GM18870 (cell line): ENCODE data around the gene TNS2.
A peak's percentile ranks its signal among the peaks of the same experiment; 100 is the strongest.
"Not testable (repeated sequence)": the region's sequence is repeated elsewhere in the genome, so short reads cannot be mapped to it uniquely, and the experiment has no call there.

Source experiments
- ATAC-seq: cut with Tn5 transposase; IDR thresholded peaks from one replicate; pipeline ENCODE4 v1.9.1; 2021; ENCODE audit warnings: moderate library complexity; ENCODE audit not compliant: unreplicated experiment

TNS2 gene

DNA sequence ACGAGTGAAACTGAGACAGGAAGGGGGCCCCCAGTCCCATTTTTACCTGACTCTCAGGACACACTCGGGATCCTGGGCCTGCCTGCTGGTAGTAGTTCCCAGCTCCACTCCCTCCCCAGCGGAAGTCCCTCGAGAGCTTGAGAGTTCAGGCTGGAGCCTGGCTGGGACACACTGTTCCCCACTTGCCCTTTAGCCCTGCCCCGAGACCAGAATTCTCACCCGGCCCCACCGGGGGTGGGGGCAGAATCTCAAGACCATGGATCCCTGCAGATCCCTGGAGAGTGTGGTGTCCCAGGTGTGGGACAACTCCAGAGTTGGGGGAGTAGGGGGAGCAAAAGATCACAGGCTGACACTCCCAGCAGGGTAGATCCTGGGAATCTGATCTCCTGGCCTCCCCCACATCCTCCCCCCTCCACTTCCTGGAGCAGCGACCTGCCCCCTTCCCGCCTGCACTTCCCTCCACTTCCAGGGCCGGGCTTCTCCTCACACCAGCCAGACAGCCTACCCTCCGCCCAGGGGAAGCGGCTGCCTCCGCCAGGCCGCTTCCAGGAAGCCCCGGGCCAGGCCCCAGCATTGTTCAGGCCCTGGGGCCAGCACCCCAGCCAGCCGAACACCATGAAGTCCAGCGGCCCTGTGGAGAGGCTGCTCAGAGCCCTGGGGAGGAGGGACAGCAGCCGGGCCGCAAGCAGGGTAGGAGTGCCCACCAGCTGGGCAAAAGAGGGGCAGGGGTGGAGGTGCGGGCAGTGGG, at the start of gene TNS2:
TNS2 (plus strand) TSS at position 495 of the 748 bp plus-strand sequence; CDS start at position 616, 121 bp downstream.
- ATAC-seq: no peak

- ATAC-seq: no peak
These were observed 45.7 kb upstream of the TNS2 start for GRCh38 chr12:53004178-53004577.

- ATAC-seq: no peak
These were observed 45.3 kb upstream of the TNS2 start for GRCh38 chr12:53004582-53004981.

DNA sequence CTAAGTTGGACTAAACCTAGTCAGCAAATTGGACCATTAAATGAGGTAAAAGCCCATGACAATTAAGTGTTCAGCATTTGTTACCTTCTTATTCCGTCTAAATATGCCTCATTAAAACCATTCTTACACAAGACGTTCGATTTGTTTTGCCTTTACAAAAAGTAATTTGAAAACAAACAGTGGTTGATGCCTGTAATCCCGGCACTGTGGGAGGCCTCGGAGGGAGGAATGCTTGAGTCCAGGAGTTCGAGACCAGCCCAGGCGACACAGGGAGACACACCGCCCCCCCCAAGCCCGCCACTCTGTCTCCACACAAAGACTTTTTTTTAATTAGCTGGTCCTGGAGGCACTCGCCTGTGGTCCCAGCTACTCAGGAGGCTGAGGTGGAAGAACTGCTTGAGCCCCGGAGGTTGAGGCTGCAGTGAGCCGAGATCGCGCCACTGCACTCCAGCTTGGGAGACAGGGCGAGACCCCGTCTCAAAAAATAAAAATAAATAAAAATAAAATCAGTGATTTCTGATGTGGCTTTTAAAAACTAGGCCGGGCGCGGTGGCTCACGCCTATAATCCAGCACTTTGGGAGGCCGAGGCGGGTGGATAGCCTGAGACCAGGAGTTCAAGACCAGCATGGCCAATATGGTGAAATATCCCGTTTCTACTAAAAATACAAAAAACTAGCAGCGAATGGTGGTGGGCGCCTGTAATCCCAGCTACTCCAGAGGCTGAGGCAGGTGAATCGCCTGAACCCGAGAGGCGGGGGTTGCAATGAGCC, 44.5 kb upstream of the TNS2 start:
- no peak for ATAC-seq

- peak; percentile 74 for ATAC-seq
These were observed 43.7 kb upstream of the TNS2 start, which contains the start of gene EIF4B for GRCh38 chr12:53005986-53006809. EIF4B (plus strand) TSS chr12:53006456; CDS start chr12:53006484, 28 bp downstream.

GRCh38 chr12:53006810-53007309, 43.0 kb upstream of the TNS2 start:
- ATAC-seq: no peak

DNA sequence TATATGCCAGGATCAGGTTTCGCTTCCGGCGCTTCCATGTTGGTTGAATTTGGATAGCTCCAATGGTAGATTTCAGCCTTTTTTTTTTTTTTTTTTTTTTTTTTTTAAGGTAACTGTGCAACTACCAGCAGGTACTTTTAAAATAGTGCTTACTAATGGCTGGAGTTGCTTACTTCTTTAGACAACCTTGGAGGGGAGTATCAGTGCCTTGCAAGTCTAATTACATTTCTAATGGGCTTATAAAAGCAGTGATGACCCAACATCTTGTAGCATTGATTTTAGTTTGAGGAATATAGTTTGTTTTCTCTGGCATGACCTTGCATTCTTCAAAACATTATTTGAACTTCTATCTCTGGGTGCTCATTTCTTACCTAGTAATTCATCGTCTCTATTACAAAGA, 42.5 kb upstream of the TNS2 start:
- no peak for ATAC-seq

DNA sequence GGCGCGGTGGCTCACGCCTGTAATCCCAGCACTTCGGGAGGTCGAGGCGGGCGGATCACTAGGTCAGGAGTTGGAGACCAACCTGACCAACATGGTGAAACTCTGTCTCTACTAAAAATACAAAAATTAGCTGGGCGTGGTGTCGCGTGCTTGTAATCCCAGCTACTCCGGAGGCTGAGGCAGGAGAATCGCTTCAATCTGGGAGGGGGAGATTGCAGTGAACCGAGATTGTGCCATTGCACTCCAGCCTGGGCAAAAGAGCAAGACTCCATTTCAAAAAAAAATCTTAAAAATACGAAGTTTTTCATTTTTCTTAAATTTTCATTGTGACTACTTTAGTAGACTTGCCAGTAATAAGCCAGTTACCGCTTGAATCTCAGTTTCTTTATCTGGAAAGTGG, 41.1 kb upstream of the TNS2 start:
- not testable (repeated sequence) for ATAC-seq

DNA sequence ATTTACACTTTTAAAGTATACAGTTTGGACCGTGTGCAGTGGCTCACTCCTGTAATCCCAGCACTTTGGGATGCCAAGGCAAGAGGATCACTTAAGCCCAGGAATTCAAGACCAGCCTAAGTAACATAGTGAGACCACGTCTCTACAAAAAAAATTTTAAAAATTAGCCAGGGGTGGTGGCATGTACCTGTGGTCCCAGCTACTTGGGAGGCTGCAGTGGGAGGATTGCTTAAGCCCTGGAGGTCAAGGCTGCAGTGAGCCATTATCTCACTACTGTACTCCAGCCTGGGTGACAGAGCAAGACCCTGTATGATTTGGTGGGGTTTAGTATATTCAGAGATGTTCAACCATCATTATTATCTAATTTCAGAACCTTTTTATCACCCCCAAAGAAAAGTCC, 38.9 kb upstream of the TNS2 start:
- ATAC-seq: no peak

DNA sequence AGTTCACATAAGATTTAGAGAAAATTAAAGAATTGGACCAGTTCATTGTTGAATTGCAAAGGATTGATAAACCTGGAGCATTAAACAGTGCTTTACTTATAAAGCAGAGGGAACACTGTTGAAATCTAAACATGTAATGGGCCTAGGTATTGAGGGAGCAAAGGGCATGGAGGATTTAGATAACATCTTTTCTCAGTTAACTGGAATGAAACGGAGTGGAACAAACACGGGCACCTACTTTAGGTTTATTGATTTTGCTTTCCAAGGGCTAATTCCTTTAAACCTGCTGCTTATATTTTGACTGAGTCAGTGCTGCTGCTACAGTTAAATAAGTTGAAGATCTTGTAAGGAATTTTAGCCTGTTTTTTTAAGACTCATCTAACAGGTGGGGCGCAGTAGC, 38.0 kb upstream of the TNS2 start:
- no peak for ATAC-seq

DNA sequence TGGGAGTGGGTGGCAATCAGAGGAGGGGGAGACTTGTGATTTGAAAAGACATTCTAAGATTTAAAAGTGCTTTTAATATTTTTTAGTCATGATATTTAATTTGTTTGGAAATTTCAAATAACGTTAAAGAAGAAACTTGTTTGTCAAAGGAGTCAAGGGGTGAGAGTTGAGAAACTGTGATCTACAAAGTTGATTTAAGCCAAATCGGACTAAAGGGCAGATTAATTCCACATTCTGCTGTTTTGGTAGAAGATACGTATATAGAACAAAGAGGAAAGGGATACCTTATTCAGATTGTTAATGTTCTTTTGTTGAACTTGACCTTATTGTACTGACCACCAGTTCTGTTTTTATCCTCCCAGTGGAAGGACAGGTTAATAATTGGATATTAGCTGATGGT, 36.9 kb upstream of the TNS2 start:
- ATAC-seq: no peak

- no peak for ATAC-seq
These were observed 35.2 kb upstream of the TNS2 start for GRCh38 chr12:53014709-53015108.

DNA sequence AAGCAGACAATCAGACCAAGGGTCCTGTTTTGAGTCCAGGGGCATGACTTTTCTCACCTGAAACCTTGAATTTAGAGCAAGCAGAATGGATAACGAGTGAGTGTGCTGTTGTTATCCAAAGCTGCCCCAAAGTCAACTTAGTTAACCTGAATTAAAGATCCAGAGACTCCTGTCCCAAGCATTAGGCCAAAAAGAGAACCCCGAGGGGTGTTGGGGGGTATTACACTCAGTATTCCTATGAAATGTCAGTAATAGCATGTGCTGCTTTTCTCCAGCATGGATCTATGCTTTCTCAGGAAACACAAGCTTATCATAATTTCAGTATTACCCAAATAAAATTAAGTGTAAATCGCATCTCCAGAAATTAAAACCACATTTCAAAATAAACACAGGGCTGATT, 24.6 kb upstream of the TNS2 start:
- ATAC-seq: no peak

DNA sequence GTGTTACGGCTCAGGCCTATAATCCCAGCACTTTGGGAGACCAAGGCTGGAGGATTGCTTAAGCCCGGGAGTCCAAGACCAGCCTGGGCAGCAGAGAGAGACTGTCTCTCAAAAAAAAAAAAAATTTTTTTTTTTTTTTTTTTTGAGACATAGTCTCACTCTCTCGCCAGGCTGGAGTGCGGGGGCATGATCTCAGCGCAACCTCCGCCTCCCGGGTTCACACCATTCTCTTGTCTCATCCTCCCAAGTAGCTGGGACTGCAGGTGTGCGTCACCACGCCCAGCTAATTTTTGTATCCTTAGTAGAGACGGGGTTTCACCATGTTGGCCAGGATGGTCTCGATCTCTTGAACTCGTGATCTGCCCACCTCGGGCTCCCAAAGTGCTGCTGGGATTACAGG, 22.9 kb upstream of the TNS2 start:
- not testable (repeated sequence) for ATAC-seq

- no peak for ATAC-seq
These were observed 18.2 kb upstream of the TNS2 start for GRCh38 chr12:53031616-53032015.

DNA sequence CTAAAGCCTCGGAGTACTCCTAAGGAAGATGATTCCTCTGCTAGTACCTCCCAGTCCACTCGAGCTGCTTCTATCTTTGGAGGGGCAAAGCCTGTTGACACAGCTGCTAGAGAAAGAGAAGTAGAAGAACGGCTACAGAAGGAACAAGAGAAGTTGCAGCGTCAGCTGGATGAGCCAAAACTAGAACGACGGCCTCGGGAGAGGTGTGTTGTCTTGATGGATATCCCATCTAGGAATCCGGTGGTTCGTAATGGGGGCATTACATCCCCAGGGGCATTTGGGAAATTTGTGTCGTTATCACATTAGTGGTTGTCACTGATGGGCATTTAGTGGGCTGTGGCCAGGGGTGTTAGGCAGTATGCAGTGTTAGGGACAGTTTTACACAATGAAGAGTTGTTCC, 16.0 kb upstream of the TNS2 start:
- ATAC-seq: not testable (repeated sequence)

DNA sequence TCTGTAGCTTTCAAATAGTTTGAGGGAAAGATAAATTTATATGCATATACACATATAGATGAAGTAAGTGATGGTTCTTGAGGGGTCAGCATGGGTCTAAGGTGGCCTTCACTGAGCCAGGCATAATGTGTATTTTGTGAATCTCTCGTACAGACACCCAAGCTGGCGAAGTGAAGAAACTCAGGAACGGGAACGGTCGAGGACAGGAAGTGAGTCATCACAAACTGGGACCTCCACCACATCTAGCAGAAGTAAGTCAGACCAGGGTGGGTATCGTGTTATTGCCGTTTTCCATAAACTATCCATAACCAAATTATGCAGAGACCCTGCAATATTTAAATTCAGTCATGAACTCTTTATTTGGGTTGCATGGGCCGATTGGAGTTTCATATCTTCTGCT, 15.4 kb upstream of the TNS2 start:
- no peak for ATAC-seq

- ATAC-seq: no peak
These were observed 13.1 kb upstream of the TNS2 start for GRCh38 chr12:53036802-53037201.

DNA sequence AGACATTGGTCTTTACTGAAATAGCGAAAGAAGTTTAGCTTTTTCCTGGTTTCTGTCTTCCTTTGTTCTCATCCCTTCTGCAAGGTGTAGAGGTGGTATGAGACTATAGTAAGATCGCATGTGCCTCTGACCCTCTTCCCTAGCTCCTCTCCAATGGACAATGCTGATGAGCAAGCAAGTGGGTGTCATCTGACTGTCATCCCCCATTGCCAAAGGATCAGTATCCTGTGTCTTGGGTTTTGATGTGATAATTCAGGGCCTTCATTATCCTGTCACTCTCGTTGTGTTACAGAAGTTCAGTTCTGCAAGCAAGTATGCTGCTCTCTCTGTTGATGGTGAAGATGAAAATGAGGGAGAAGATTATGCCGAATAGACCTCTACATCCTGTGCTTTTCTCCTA, 10.0 kb upstream of the TNS2 start:
- ATAC-seq: no peak

DNA sequence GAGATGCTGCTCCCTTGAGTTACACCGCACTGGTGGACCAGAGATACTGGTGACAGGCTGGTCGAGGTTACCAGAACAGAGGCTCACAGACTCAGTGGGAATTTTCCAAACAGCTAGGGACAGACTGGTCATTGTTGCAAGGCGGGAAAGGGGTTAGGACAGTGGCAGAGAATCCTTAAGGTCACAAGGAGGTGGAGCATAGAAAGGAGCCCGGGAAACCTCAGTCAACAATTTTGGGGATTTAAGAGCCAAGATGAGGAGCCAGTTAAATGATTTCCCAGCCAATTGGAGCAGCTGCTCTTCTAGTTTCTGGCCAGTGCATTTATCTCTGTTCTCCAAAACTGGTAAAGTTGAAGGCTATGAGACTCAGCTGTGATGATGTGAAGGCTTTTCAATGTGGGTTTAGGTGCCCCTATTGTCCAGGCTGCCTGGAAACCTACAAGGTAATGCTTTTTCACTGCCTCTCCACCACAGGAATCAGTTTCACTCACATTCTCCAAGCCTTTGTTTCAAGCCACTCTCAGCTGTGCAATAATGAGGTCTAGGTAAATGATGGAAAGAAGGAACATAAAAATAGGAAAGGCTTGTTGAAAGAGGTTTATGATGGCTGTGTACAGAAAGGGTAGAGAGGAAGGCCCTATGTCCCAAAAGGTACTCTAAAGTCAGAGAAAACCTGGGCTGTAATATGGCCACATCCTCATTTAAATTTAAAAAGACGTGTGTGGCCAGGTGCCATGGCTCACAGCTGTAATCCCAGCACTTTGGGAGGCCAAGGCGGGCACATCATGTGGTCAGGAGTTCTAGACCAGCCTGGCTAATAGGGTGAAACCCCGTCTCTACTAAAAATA, 7.0 kb upstream of the TNS2 start:
- no peak for ATAC-seq
